Liver (tissue), 9 donors: ENCODE data around the gene CRELD2. TPM values are rescaled to one million over a fixed set of nuclear protein-coding genes. Genes with fewer than 3 reads are reported as not detected.

ENCODE experiments used
- DNase-seq: peaks from one replicate; pipeline ENCODE4 v3.0.0-alpha.2; 2017; ENCODE audit warnings: low spot score
- H3K27ac ChIP-seq, 2 donors: one replicate each; pipeline ENCODE4 v1.7.0; 2013; ENCODE audit warnings: inconsistent platforms in 2 of 2, low read length in 2 of 2, control low read depth in 1 of 2, low read depth in 1 of 2, mild to moderate bottlenecking in 1 of 2
- H3K27me3 ChIP-seq, 4 donors: one replicate each; pipeline versions ENCODE4 v1.6.1 to v1.7.0; 2013; ENCODE audit warnings: low read length in 3 of 4, inconsistent platforms in 1 of 4, mild to moderate bottlenecking in 1 of 4, moderate library complexity in 1 of 4; ENCODE audit not compliant: control insufficient read depth in 4 of 4, insufficient read depth in 4 of 4
- H3K36me3 ChIP-seq, 4 donors: one replicate each; pipeline versions ENCODE4 v1.6.1 to v1.7.0; 2013; ENCODE audit warnings: low read length in 3 of 4, mild to moderate bottlenecking in 3 of 4, low read depth in 1 of 4, moderate library complexity in 1 of 4; ENCODE audit not compliant: control insufficient read depth in 4 of 4, insufficient read depth in 3 of 4
- H3K4me1 ChIP-seq, 4 donors: one replicate each; pipeline versions ENCODE4 v1.6.1 to v1.7.0; 2013; ENCODE audit warnings: low read length in 3 of 4, mild to moderate bottlenecking in 3 of 4, moderate library complexity in 1 of 4; ENCODE audit not compliant: control insufficient read depth in 4 of 4, insufficient read depth in 4 of 4
- H3K4me3 ChIP-seq, 3 donors: one replicate each; pipeline versions ENCODE4 v1.6.1 to v1.7.0; 2013; ENCODE audit warnings: low read length in 3 of 3, control low read depth in 1 of 3, low read depth in 1 of 3, mild to moderate bottlenecking in 1 of 3
- H3K9ac ChIP-seq, 2 donors: one replicate each; pipeline ENCODE4 v1.7.0; 2013; ENCODE audit warnings: low read length in 2 of 2, mild to moderate bottlenecking in 2 of 2, moderate library complexity in 2 of 2, control low read depth in 1 of 2, low read depth in 1 of 2
- H3K9me3 ChIP-seq, 4 donors: one replicate each; pipeline versions ENCODE4 v1.6.1 to v1.7.0; 2013; ENCODE audit warnings: low read length in 3 of 4; ENCODE audit not compliant: control insufficient read depth in 4 of 4
- ATF3 ChIP-seq: IDR thresholded peaks from 2 replicates; pipeline ENCODE4 v1.6.1; 2016; ENCODE audit warnings: antibody characterized with exemption
- EGR1 ChIP-seq, 2 donors: IDR thresholded peaks; 2 replicates each; pipeline ENCODE4 v1.6.1; 2016 to 2018; ENCODE audit warnings: antibody characterized with exemption in 2 of 2, low read depth in 2 of 2
- FOXA1 ChIP-seq: IDR thresholded peaks from 2 replicates; pipeline ENCODE4 v1.6.1; 2016; ENCODE audit warnings: antibody characterized with exemption
- FOXA2 ChIP-seq: IDR thresholded peaks from 2 replicates; pipeline ENCODE4 v1.6.1; 2016; ENCODE audit warnings: antibody characterized with exemption
- GABPA ChIP-seq, 2 donors: IDR thresholded peaks in 1 of 2; conservative IDR thresholded peaks in 1 of 2; 2 replicates each; pipeline ENCODE4 v1.6.1; 2016; ENCODE audit warnings: antibody characterized with exemption in 2 of 2, mild to moderate bottlenecking in 1 of 2, moderate library complexity in 1 of 2
- HNF4A ChIP-seq, 2 donors: conservative IDR thresholded peaks; 2 replicates each; pipeline ENCODE4 v1.6.1; 2016; ENCODE audit warnings: antibody characterized with exemption in 2 of 2, mild to moderate bottlenecking in 2 of 2
- HNF4G ChIP-seq: IDR thresholded peaks from 2 replicates; pipeline ENCODE4 v1.6.1; 2016; ENCODE audit warnings: antibody characterized with exemption
- JUND ChIP-seq, 2 donors: IDR thresholded peaks; 2 replicates each; pipeline ENCODE4 v1.6.1; 2016; ENCODE audit warnings: antibody characterized with exemption in 2 of 2
- NR2F2 ChIP-seq: IDR thresholded peaks from 2 replicates; pipeline ENCODE4 v1.6.1; 2016; ENCODE audit warnings: antibody characterized with exemption
- RAD21 ChIP-seq, 2 donors: IDR thresholded peaks; 2 replicates each; pipeline ENCODE4 v1.6.1; 2016; ENCODE audit warnings: antibody characterized with exemption in 2 of 2, mild to moderate bottlenecking in 2 of 2
- REST ChIP-seq: IDR thresholded peaks from 2 replicates; pipeline ENCODE4 v1.6.1; 2016; ENCODE audit warnings: antibody characterized with exemption, mild to moderate bottlenecking
- RXRA ChIP-seq, 2 donors: IDR thresholded peaks; 2 replicates each; pipeline ENCODE4 v1.6.1; 2017 to 2018; ENCODE audit warnings: antibody characterized with exemption in 2 of 2, mild to moderate bottlenecking in 1 of 2
- SP1 ChIP-seq: IDR thresholded peaks from 2 replicates; pipeline ENCODE4 v1.6.1; 2018; ENCODE audit warnings: antibody characterized with exemption, mild to moderate bottlenecking
- TAF1 ChIP-seq: conservative IDR thresholded peaks from 2 replicates; pipeline ENCODE4 v1.6.1; 2016; ENCODE audit warnings: antibody characterized with exemption, mild to moderate bottlenecking
- YY1 ChIP-seq: IDR thresholded peaks from 2 replicates; pipeline ENCODE4 v1.6.1; 2016; ENCODE audit warnings: antibody characterized with exemption, mild to moderate bottlenecking
- WGBS: extraction: QIAGEN DNeasy Blood & Tissue Kit; methylation state at CpG from one replicate; pipeline ENCODE4 v1.1.7; 2013; 5-methylcytosine and 5-hydroxymethylcytosine counted together
- polyA plus RNA-seq, 2 donors: library from polyadenylated mRNA; stranded (reverse) in 1 of 2; unstranded in 1 of 2; fragments of 200-250 nt in 1 of 2; fragments of >200 nt in 1 of 2; fragmentation: Nextera tagmentation in 1 of 2; extraction: Ambion mirVana in 1 of 2; gene quantifications; one replicate each; pipeline versions ENCODE4 v1.2.1 to v1.2.3, GENCODE V29; 2013 to 2015
- total RNA-seq, 2 donors: library from RNA; depleted of rRNA; stranded (reverse); fragments of >200 nt; gene quantifications; one replicate each; pipeline ENCODE4 v1.2.3, GENCODE V29; 2014
- TF ChIP-seq, protein P1 (sequence below): fragments of 150-350 bp; IDR thresholded peaks from 2 replicates; pipeline ENCODE4 v1.5.1; 2017; ENCODE audit warnings: improper control_type of control experiment, low read depth, low read length; ENCODE audit not compliant: missing input control
- TF ChIP-seq, protein P2 (sequence below): IDR thresholded peaks from 2 replicates; pipeline ENCODE4 v1.6.1; 2016; ENCODE audit warnings: antibody characterized with exemption
- TF ChIP-seq, protein P3 (sequence below): IDR thresholded peaks from 2 replicates; pipeline ENCODE4 v1.6.1; 2016; ENCODE audit warnings: antibody characterized with exemption
- donor health status: healthy.
- donor health status: healthy.
- donor health status: healthy.
- donor health status: healthy.
- donor health status: healthy.

Gene CRELD2
- total and polyA plus RNA-seq, 4 donors, result 17.2 to 98.1 (median 57.1) TPM

- peaks cover 10 to 39% (median 13%) of the 10 kb centered on the region in 4 donors for H3K36me3 ChIP-seq
- H3K4me1 ChIP-seq, result peaks cover 0 to 4% (median 2%) of the 10 kb centered on the region in 4 donors
- no peak overlapping the region for H3K4me3 ChIP-seq
- H3K9me3 ChIP-seq, result no peaks in the 10 kb centered on the region
- 90% methylated on average over 30 of the region's 30 CpGs for WGBS
- no peak for DNase-seq
- no peak overlapping the region for H3K27ac ChIP-seq
- H3K9ac ChIP-seq, result no peak overlapping the region
- H3K27me3 ChIP-seq, result no peaks in the 10 kb centered on the region
- TF ChIP-seq FOXA1, result no peak
- no peak for TF ChIP-seq EGR1 (IDR thresholded peaks at IDR 0.05; ENCODE audit: low read depth in 2 of 2)
- TF ChIP-seq TAF1, result no peak
- TF ChIP-seq ATF3, result no peak
- TF ChIP-seq, protein P1, sequence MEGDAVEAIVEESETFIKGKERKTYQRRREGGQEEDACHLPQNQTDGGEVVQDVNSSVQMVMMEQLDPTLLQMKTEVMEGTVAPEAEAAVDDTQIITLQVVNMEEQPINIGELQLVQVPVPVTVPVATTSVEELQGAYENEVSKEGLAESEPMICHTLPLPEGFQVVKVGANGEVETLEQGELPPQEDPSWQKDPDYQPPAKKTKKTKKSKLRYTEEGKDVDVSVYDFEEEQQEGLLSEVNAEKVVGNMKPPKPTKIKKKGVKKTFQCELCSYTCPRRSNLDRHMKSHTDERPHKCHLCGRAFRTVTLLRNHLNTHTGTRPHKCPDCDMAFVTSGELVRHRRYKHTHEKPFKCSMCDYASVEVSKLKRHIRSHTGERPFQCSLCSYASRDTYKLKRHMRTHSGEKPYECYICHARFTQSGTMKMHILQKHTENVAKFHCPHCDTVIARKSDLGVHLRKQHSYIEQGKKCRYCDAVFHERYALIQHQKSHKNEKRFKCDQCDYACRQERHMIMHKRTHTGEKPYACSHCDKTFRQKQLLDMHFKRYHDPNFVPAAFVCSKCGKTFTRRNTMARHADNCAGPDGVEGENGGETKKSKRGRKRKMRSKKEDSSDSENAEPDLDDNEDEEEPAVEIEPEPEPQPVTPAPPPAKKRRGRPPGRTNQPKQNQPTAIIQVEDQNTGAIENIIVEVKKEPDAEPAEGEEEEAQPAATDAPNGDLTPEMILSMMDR, result no peak
- TF ChIP-seq, protein P2, sequence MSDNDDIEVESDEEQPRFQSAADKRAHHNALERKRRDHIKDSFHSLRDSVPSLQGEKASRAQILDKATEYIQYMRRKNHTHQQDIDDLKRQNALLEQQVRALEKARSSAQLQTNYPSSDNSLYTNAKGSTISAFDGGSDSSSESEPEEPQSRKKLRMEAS, result no peak
- TF ChIP-seq YY1, result no peak
- TF ChIP-seq GABPA (IDR thresholded peaks at IDR 0.05 in 1 of 2, conservative IDR thresholded peaks at IDR 0.05 in 1 of 2), result no peak
- no peak for TF ChIP-seq HNF4A (conservative IDR thresholded peaks at IDR 0.05)
- TF ChIP-seq REST, result no peak
- no peak for TF ChIP-seq FOXA2
- no peak for TF ChIP-seq SP1
- no peak for TF ChIP-seq JUND (IDR thresholded peaks at IDR 0.05)
- no peak for TF ChIP-seq HNF4G
- TF ChIP-seq, protein P3, sequence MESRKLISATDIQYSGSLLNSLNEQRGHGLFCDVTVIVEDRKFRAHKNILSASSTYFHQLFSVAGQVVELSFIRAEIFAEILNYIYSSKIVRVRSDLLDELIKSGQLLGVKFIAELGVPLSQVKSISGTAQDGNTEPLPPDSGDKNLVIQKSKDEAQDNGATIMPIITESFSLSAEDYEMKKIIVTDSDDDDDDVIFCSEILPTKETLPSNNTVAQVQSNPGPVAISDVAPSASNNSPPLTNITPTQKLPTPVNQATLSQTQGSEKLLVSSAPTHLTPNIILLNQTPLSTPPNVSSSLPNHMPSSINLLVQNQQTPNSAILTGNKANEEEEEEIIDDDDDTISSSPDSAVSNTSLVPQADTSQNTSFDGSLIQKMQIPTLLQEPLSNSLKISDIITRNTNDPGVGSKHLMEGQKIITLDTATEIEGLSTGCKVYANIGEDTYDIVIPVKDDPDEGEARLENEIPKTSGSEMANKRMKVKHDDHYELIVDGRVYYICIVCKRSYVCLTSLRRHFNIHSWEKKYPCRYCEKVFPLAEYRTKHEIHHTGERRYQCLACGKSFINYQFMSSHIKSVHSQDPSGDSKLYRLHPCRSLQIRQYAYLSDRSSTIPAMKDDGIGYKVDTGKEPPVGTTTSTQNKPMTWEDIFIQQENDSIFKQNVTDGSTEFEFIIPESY, result no peak
- TF ChIP-seq RXRA (IDR thresholded peaks at IDR 0.05), result no peak
- no peak for TF ChIP-seq NR2F2
- no peak for TF ChIP-seq RAD21 (IDR thresholded peaks at IDR 0.05)
These were observed 6.4 kb upstream of the CRELD2 start for GRCh38 chr22:49911881-49912625.
